ENCODE measurements around the gene ICAM3.

The ICAM3 gene

GRCh38 chr19:10316229-10317044 lies 23.0 kb downstream of the ICAM3 start:
- Histone ChIP-seq H3K27me3 (no peaks in the 10 kb centered on the region), H3K4me3 (peak overlapping the region; percentile 66 to 71), H3K4me1 (peaks cover 0 to 16% (median 10%) of the 10 kb centered on the region in 4 donors), H3K27ac (peak overlapping the region in 1 of 2 donors; percentile 69), H3K9me3 (no peaks in the 10 kb centered on the region), H3K36me3 (peaks cover 29 to 59% (median 39%) of the 10 kb centered on the region in 3 donors)
- DNase-seq, result no peak
- intact Hi-C loops (cut with DNase I; ENCODE audit: low total_unique reads), result no loop called here
- TF ChIP-seq CTCF (IDR thresholded peaks at IDR 0.05), result no peak

GRCh38 chr19:10315335-10316214 lies 23.8 kb downstream of the ICAM3 start, which contains the start of gene FDX2:
FDX2 (minus strand) TSS chr19:10316015; CDS start chr19:10315996, 19 bp downstream.
- TF ChIP-seq CTCF (IDR thresholded peaks at IDR 0.05), result no peak
- Histone ChIP-seq H3K36me3 (peaks cover 27 to 59% (median 31%) of the 10 kb centered on the region in 3 donors), H3K4me1 (peaks cover 0 to 16% (median 10%) of the 10 kb centered on the region in 4 donors), H3K27me3 (no peaks in the 10 kb centered on the region), H3K4me3 (peak within 1 kb of the TSS; percentile 66 to 71), H3K9me3 (no peaks in the 10 kb centered on the region), H3K27ac (peak within 1 kb of the TSS; percentile 50 to 69)
- peak; percentile 84 to 88 for DNase-seq
- intact Hi-C loops (cut with DNase I; ENCODE audit: low total_unique reads), result no loop called here

GRCh38 chr19:10309423-10309822 lies 30.0 kb downstream of the ICAM3 start, which contains the start of gene ZGLP1:
ZGLP1 (minus strand) TSS chr19:10309815.
- intact Hi-C loops (cut with DNase I; ENCODE audit: low total_unique reads), result no loop called here
- Histone ChIP-seq H3K9me3 (no peaks in the 10 kb centered on the region), H3K36me3 (peaks cover 6 to 40% (median 7%) of the 10 kb centered on the region in 3 donors), H3K4me3 (no peak within 1 kb of the TSS), H3K27me3 (no peaks in the 10 kb centered on the region), H3K27ac (no peak within 1 kb of the TSS), H3K4me1 (peaks cover 0 to under 1% (median 0%) of the 10 kb centered on the region in 4 donors)
- TF ChIP-seq CTCF (IDR thresholded peaks at IDR 0.05), result no peak
- no peak for DNase-seq

GRCh38 chr19:10306327-10306726 lies 33.1 kb downstream of the ICAM3 start:
- H3K4me1 ChIP-seq, result no peaks in the 10 kb centered on the region
- TF ChIP-seq CTCF (IDR thresholded peaks at IDR 0.05), result no peak
- H3K36me3 ChIP-seq, result peaks cover 6 to 32% (median 7%) of the 10 kb centered on the region in 3 donors
- no peak overlapping the region for H3K4me3 ChIP-seq
- intact Hi-C loops (cut with DNase I; ENCODE audit: low total_unique reads), result no loop called here
- no peaks in the 10 kb centered on the region for H3K9me3 ChIP-seq
- DNase-seq, result no peak
- H3K27me3 ChIP-seq, result peaks cover 0 to 3% of the 10 kb centered on the region in 2 donors
- no peak overlapping the region for H3K27ac ChIP-seq

- H3K9me3 ChIP-seq, result no peaks in the 10 kb centered on the region
- no peak overlapping the region for H3K4me3 ChIP-seq
- H3K36me3 ChIP-seq, result peaks cover 3 to 22% (median 3%) of the 10 kb centered on the region in 3 donors
- peak in 1 of 2 donors; percentile 46 for DNase-seq
- intact Hi-C loops (cut with DNase I; ENCODE audit: low total_unique reads), result no loop called here
- TF ChIP-seq CTCF (IDR thresholded peaks at IDR 0.05), result no peak
- H3K27me3 ChIP-seq, result peaks cover 0 to 5% of the 10 kb centered on the region in 2 donors
- H3K27ac ChIP-seq, result no peak overlapping the region
- no peaks in the 10 kb centered on the region for H3K4me1 ChIP-seq
Measured at GRCh38 chr19:10305139-10305806, 34.2 kb downstream of the ICAM3 start.
